H9 (cell line): Measurements from ENCODE around the gene PRKCG. TPM values are rescaled to one million over a fixed set of nuclear protein-coding genes. Genes with fewer than 3 reads are reported as not detected.

Experiments
- DNase-seq: peaks from one replicate; pipeline ENCODE4 v3.0.0-alpha.2; 2017
- H2AFZ ChIP-seq: one replicate; pipeline ENCODE4 v1.6.1; 2013; ENCODE audit warnings: mild to moderate bottlenecking, low read length, control low read depth, moderate library complexity
- H2AK5ac ChIP-seq: 2 replicates; pipeline ENCODE4 v1.6.1; 2013; ENCODE audit warnings: low read length, control low read depth, mixed read lengths; ENCODE audit not compliant: insufficient read length
- H2BK120ac ChIP-seq: one replicate; pipeline ENCODE4 v1.6.1; 2013; ENCODE audit warnings: low read depth, mild to moderate bottlenecking, low read length, control low read depth, inconsistent platforms; ENCODE audit not compliant: poor library complexity, severe bottlenecking
- H2BK12ac ChIP-seq: 2 replicates; pipeline ENCODE4 v1.6.1; 2013; ENCODE audit warnings: low read length, control low read depth, mixed read lengths, low read depth; ENCODE audit not compliant: insufficient read length
- H2BK15ac ChIP-seq: 2 replicates; pipeline ENCODE4 v1.6.1; 2013; ENCODE audit warnings: low read depth, low read length, control low read depth
- H2BK20ac ChIP-seq: one replicate; pipeline ENCODE4 v1.6.1; 2013; ENCODE audit warnings: low read depth, mild to moderate bottlenecking, low read length, control low read depth, inconsistent platforms; ENCODE audit not compliant: poor library complexity, severe bottlenecking
- H2BK5ac ChIP-seq: 2 replicates; pipeline ENCODE4 v1.6.1; 2013; ENCODE audit warnings: low read length, control low read depth, mixed read lengths; ENCODE audit not compliant: insufficient read length
- H3K14ac ChIP-seq: 2 replicates; pipeline ENCODE4 v1.6.1; 2013; ENCODE audit warnings: low read length, control low read depth; ENCODE audit not compliant: insufficient read depth
- H3K18ac ChIP-seq: 2 replicates; pipeline ENCODE4 v1.6.1; 2013; ENCODE audit warnings: low read depth, mild to moderate bottlenecking, mixed read lengths, low read length, control low read depth; ENCODE audit not compliant: insufficient read length
- H3K23ac ChIP-seq: 2 replicates; pipeline ENCODE4 v1.6.1; 2013; ENCODE audit warnings: low read length, control low read depth, mixed read lengths, low read depth; ENCODE audit not compliant: insufficient read length
- H3K23me2 ChIP-seq: 2 replicates; pipeline ENCODE4 v1.6.1; 2013; ENCODE audit warnings: low read depth, mild to moderate bottlenecking, mixed read lengths, low read length, control low read depth; ENCODE audit not compliant: insufficient read length, poor library complexity, severe bottlenecking
- H3K27ac ChIP-seq: 2 replicates; pipeline ENCODE4 v1.5.1; 2013; ENCODE audit warnings: low read length, control low read depth, mixed read lengths, low read depth; ENCODE audit not compliant: insufficient read length
- H3K27me3 ChIP-seq: 2 replicates; pipeline ENCODE4 v1.6.1; 2013; ENCODE audit warnings: low read length, control low read depth, inconsistent platforms; ENCODE audit not compliant: insufficient read depth
- H3K4ac ChIP-seq: 2 replicates; pipeline ENCODE4 v1.6.1; 2013; ENCODE audit warnings: low read depth, mild to moderate bottlenecking, control low read depth, inconsistent platforms, low read length, moderate library complexity
- H3K4me1 ChIP-seq: 2 replicates; pipeline ENCODE4 v1.6.1; 2013; ENCODE audit warnings: low read length, control low read depth, inconsistent platforms; ENCODE audit not compliant: insufficient read depth
- H3K4me2 ChIP-seq: 2 replicates; pipeline ENCODE4 v1.6.1; 2013; ENCODE audit warnings: low read length, control low read depth, mixed read lengths; ENCODE audit not compliant: insufficient read length, insufficient read depth
- H3K56ac ChIP-seq: 2 replicates; pipeline ENCODE4 v1.6.1; 2013; ENCODE audit warnings: low read depth, mild to moderate bottlenecking, mixed read lengths, low read length, control low read depth; ENCODE audit not compliant: insufficient read length
- H3K79me1 ChIP-seq: 2 replicates; pipeline ENCODE4 v1.6.1; 2013; ENCODE audit warnings: low read depth, mild to moderate bottlenecking, moderate library complexity, low read length, control low read depth, inconsistent platforms; ENCODE audit not compliant: insufficient read depth, poor library complexity, severe bottlenecking
- H3K79me2 ChIP-seq: 2 replicates; pipeline ENCODE4 v1.6.1; 2013; ENCODE audit warnings: low read length, control low read depth, inconsistent platforms; ENCODE audit not compliant: insufficient read depth
- H3K9ac ChIP-seq: 2 replicates; pipeline ENCODE4 v1.6.1; 2013; ENCODE audit warnings: low read length, control low read depth, mixed read lengths; ENCODE audit not compliant: insufficient read length; ENCODE audit errors: extremely low read depth
- H3K9me3 ChIP-seq: one replicate; pipeline ENCODE4 v1.6.1; 2013; ENCODE audit warnings: low read depth, low read length, inconsistent platforms; ENCODE audit not compliant: control insufficient read depth
- H3T11ph ChIP-seq: one replicate; pipeline ENCODE4 v1.6.1; 2013; ENCODE audit warnings: mild to moderate bottlenecking, low read length, control low read depth, inconsistent platforms
- H4K20me1 ChIP-seq: one replicate; pipeline ENCODE4 v1.6.1; 2013; ENCODE audit not compliant: control insufficient read depth, insufficient read length, insufficient read depth
- H4K5ac ChIP-seq: 2 replicates; pipeline ENCODE4 v1.6.1; 2013; ENCODE audit warnings: low read depth, mild to moderate bottlenecking, mixed read lengths, low read length, control low read depth; ENCODE audit not compliant: insufficient read length
- H4K8ac ChIP-seq: replicated peaks from 2 replicates; pipeline ENCODE4 v1.6.1; 2013; ENCODE audit warnings: low read length, control low read depth, mixed read lengths, low read depth; ENCODE audit not compliant: insufficient read length
- H4K91ac ChIP-seq: 2 replicates; pipeline ENCODE4 v1.6.1; 2013; ENCODE audit warnings: low read depth, mild to moderate bottlenecking, moderate library complexity, mixed read lengths, low read length, control low read depth; ENCODE audit not compliant: insufficient read length
- H3K27ac Mint-ChIP-seq, 3 experiments: 2 replicates in 2 of 3; 3 replicates in 1 of 3; pipeline ENCODE4 v1.8.0; 2020 to 2021; ENCODE audit warnings: mixed read lengths in 3 of 3, mild to moderate bottlenecking in 1 of 3, moderate library complexity in 1 of 3
- H3K27me3 Mint-ChIP-seq: 2 replicates; pipeline ENCODE4 v1.8.0; 2021; ENCODE audit warnings: low read depth, mild to moderate bottlenecking, moderate library complexity, mixed read lengths
- H3K36me3 Mint-ChIP-seq, 3 experiments: 2 replicates in 2 of 3; 3 replicates in 1 of 3; pipeline ENCODE4 v1.8.0; 2020 to 2021; ENCODE audit warnings: low read depth in 3 of 3, mixed read lengths in 3 of 3; ENCODE audit not compliant: insufficient read depth in 1 of 3
- H3K4me1 Mint-ChIP-seq, 2 experiments: 2 replicates each; pipeline ENCODE4 v1.8.0; 2020; ENCODE audit warnings: mixed read lengths in 2 of 2
- H3K4me3 Mint-ChIP-seq, 2 experiments: 2 replicates in 1 of 2; 3 replicates in 1 of 2; pipeline ENCODE4 v1.8.0; 2020 to 2021; ENCODE audit warnings: mild to moderate bottlenecking in 2 of 2, mixed read lengths in 2 of 2, moderate library complexity in 1 of 2
- H3K9me3 Mint-ChIP-seq, 2 experiments: 2 replicates in 1 of 2; 3 replicates in 1 of 2; pipeline ENCODE4 v1.8.0; 2020; ENCODE audit warnings: mild to moderate bottlenecking in 2 of 2, mixed read lengths in 2 of 2, moderate library complexity in 1 of 2
- CTCF ChIP-seq: fragments of 200-600 bp; sonication (generic); conservative IDR thresholded peaks from 3 replicates; pipeline ENCODE4 v1.8.0; 2021; ENCODE audit warnings: antibody characterized with exemption, mild to moderate bottlenecking
- WGBS: extraction: QIAGEN DNeasy Blood & Tissue Kit; methylation state at CpG from one replicate; pipeline ENCODE4 v1.1.7; 2013; ENCODE audit warnings: missing lambda C conversion rate, low lambda C conversion rate, mixed read lengths; ENCODE audit not compliant: insufficient read length; ENCODE audit errors: extremely low coverage; 5-methylcytosine and 5-hydroxymethylcytosine counted together
- total RNA-seq: library from RNA; stranded (reverse); gene quantifications from 2 replicates; pipeline ENCODE4 v1.2.1, GENCODE V29; 2021

PRKCG gene
- total RNA-seq, 1 experiment from 2014 or later: 8.8 TPM

GRCh38 chr19:53917356-53917755 lies 35.4 kb downstream of the PRKCG start:
- Mint-ChIP-seq H3K36me3 (peaks cover 36 to 70% (median 58%) of the 10 kb centered on the region in 3 experiments), H3K4me3 (no peak overlapping the region), H3K27me3 (peaks cover 3% of the 10 kb centered on the region), H3K9me3 (peaks cover 3 to 11% of the 10 kb centered on the region in 2 experiments; a peak in 3 of 5 replicates), H3K4me1 (peaks cover 2% of the 10 kb centered on the region in 2 experiments; a peak in 2 of 4 replicates), H3K27ac (no peak overlapping the region)
- H3K23ac ChIP-seq: no peak overlapping the region
- no peak overlapping the region for H3K27ac ChIP-seq
- no peaks in the 10 kb centered on the region for H3K79me2 ChIP-seq
- H3T11ph ChIP-seq: no peak overlapping the region
- no peaks in the 10 kb centered on the region for H3K27me3 ChIP-seq
- DNase-seq: no peak
- no peak overlapping the region for H2BK5ac ChIP-seq
- no CpG with 5 or more reads among the region's 7 CpGs for WGBS
- H3K18ac ChIP-seq: no peak overlapping the region
- no peak overlapping the region for H3K56ac ChIP-seq
- no peak overlapping the region for H2AFZ ChIP-seq
- H3K9ac ChIP-seq: no peak overlapping the region
- H3K23me2 ChIP-seq: no peaks in the 10 kb centered on the region
- no peak overlapping the region for H4K5ac ChIP-seq
- H2BK15ac ChIP-seq: no peak overlapping the region
- no peak overlapping the region for H3K14ac ChIP-seq
- no peak overlapping the region for H4K8ac ChIP-seq
- H3K4me2 ChIP-seq: no peak overlapping the region
- no peak overlapping the region for H2BK12ac ChIP-seq
- no peaks in the 10 kb centered on the region for H3K4me1 ChIP-seq
- no peaks in the 10 kb centered on the region for H3K79me1 ChIP-seq
- H2BK20ac ChIP-seq: no peak overlapping the region
- TF ChIP-seq CTCF: no peak
- H4K91ac ChIP-seq: no peak overlapping the region
- no peaks in the 10 kb centered on the region for H4K20me1 ChIP-seq
- H2BK120ac ChIP-seq: no peak overlapping the region
- no peak overlapping the region for H2AK5ac ChIP-seq
- H3K9me3 ChIP-seq: no peaks in the 10 kb centered on the region
- no peak overlapping the region for H3K4ac ChIP-seq
